D341Med (cell line): Measurements from ENCODE around the gene SPATA1.

ENCODE experiments used
- DNase-seq: peaks from one replicate; pipeline ENCODE4 v3.0.0; 2012; ENCODE audit warnings: low spot score

Gene SPATA1

GRCh38 chr1:84508510-84508909 is 2.3 kb downstream of the SPATA1 start:
- no peak for DNase-seq

GRCh38 chr1:84509029-84509428 is 2.8 kb downstream of the SPATA1 start:
- no peak for DNase-seq

- no peak for DNase-seq
Observed at GRCh38 chr1:84510165-84510564, 4.0 kb downstream of the SPATA1 start.

DNA sequence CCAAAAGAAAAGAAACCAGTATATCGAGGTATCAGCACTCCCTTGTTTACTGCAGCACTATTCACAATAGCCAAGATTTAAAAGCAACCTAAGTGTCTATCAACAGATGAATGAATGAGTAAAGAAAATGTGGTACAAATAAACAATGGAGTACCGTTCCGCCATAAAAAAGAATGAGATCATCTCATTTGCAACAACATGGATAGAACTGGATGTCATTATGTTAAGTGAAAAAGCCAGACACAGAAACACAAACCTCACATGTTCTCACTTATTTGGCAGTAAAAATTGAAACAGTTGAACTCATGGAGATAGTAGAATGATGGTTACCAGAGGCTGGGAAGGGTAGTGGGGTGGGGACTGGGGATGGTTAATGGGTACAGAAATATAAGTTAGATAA is 4.5 kb downstream of the SPATA1 start:
- no peak for DNase-seq

GRCh38 chr1:84524590-84524989 is 18.4 kb downstream of the SPATA1 start:
- DNase-seq: no peak

DNA sequence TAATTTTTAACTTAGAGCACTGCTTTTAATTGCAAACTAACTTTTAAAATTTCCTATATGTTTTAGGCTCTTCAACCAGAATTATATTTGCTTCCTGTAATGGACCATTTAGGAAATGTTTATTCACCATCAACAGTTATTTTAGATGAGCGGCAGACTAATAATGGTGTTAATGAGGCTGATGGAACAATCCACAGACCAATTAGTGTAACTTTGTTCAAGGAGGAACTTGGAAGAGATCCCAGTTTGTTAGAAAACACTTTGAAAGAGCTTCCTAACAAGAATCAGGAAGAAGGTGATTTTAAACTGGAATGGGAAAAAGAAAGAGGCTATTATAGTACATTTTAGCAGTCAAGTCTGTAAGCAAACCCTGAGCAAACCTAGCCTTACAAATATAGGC is 19.6 kb downstream of the SPATA1 start:
- no peak for DNase-seq

GRCh38 chr1:84538599-84538998 is 32.4 kb downstream of the SPATA1 start:
- no peak for DNase-seq

GRCh38 chr1:84539972-84540371 is 33.8 kb downstream of the SPATA1 start:
- no peak for DNase-seq

DNA sequence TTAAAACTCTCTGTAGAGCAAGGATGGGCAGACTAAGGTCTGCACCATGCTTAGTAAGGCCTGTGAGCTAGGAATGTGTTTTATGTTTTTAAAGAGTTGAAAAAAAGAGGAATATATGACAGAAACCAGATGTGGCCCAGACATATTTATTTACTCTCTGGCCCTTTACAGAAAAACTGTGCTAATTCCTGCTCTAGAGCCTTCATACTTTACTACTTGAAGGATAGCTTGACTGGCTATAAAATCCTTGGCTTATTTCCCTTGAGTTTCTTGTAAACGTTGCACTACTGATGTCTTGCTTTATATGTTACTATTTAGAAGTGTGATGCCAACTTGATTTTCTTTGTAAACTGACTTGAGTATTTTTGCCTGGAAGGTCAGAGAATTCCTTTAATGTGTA is 34.6 kb downstream of the SPATA1 start:
- no peak for DNase-seq

DNA sequence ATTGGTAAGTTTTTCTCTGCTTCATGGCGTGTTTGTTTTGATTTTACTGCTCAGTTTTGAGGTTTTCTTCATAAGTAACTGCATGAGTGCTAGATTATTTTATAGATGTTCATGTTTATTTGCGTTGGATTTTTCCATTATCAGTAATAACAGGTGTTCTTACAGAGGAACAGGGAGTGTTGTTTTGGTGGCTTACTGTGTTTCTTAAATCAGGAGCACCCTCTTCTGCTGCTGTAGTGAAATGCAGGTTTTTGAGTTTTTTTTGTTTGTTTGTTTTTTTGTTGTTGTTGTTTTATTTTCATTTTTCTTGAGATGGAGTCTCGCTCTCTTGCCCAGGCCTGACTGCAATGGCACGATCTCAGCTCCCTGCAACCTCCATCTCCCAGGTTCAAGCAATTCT is 35.5 kb downstream of the SPATA1 start:
- DNase-seq: peak; percentile 17

GRCh38 chr1:84550826-84551225 is 44.6 kb downstream of the SPATA1 start:
- no peak for DNase-seq

DNA sequence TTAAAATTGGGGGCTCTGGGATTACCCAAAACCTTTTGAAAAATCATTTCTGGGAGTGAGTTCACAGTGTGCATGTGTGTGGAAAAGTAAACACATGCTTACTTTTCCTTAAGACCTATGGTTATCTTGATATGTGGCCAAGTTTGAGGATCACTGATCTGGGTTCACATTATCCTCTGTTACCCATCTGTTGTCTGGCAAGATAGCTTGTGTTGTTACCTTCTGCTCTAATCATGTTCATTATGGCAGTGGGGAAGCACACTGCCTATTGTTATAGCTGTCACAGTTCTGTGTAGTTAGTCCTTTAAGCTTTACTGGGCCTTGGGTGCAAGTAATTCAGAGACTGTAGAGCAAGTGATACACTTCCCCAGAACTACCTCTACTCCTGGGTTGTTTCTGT is 63.0 kb downstream of the SPATA1 start:
- peak; percentile 65 for DNase-seq

GRCh38 chr1:84570436-84571149 is 64.4 kb downstream of the SPATA1 start:
- DNase-seq: no peak

DNA sequence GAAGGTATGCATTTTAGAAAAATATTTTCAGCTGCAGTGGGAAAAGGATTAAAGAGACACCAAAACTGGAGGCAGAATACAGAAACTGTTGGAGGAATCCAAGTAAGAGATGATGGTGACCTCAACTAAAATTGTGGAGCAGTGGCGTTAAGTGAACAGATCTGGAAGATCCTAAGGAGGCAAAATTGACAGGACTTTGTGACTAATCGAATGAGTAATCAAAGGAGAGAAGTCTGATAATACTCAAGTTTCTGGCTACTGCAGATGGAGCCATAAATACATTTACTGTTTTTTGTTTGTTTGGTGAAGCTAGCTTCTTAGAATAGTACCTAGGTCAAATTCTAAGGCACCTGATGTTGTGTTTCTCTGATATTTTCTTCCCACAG is 65.0 kb downstream of the SPATA1 start:
- no peak for DNase-seq

DNA sequence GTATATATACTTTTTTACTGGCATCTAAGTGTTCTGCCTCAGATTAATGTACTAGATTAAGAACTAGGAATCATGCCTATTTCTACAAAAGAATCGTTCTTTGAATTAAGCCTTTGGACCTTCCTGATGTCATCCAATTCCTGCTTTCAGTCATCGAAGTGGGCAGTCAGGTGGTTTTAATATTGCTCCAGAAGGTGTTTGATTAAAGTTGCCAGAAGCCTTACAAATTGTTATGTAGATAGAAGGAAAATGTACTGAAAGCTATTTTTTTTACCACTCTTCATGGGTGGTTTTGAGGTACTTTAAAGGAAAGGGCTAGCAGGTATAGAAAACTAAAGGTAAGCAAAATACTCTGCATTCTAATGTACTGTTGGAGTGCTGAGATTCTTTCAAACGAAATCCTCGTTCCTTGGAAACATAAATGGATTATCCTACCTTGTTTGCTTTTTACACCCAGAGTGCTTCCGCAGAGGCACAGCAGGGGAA is 67.3 kb downstream of the SPATA1 start:
- DNase-seq: no peak

GRCh38 chr1:84573967-84574842 is 68.0 kb downstream of the SPATA1 start, which contains the start of gene CTBS:
Gene CTBS (minus strand): TSS chr1:84574440. CDS start chr1:84574415, 25 bp downstream.
- peak; percentile 97 for DNase-seq

- no peak for DNase-seq
Observed at GRCh38 chr1:84574936-84575335, 68.8 kb downstream of the SPATA1 start.

DNA sequence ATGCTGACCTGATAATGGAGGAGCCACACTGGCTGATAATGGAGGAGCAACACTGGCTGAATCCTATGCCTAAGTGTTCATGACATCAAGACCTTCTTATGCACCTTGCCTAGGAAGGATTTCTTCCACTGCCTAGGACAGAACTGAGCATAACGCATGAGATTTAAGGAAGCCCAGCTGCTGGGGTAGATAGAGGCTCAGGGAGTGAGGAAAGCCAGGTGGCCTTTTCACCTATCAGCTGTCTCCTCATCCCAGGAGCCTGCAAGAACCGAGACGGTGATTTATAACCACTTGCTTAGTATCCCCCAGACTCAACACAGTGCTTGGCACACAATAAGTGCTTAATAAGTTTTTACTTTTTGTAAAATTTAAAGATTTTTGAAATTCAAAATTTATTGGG is 75.5 kb downstream of the SPATA1 start:
- DNase-seq: no peak

DNA sequence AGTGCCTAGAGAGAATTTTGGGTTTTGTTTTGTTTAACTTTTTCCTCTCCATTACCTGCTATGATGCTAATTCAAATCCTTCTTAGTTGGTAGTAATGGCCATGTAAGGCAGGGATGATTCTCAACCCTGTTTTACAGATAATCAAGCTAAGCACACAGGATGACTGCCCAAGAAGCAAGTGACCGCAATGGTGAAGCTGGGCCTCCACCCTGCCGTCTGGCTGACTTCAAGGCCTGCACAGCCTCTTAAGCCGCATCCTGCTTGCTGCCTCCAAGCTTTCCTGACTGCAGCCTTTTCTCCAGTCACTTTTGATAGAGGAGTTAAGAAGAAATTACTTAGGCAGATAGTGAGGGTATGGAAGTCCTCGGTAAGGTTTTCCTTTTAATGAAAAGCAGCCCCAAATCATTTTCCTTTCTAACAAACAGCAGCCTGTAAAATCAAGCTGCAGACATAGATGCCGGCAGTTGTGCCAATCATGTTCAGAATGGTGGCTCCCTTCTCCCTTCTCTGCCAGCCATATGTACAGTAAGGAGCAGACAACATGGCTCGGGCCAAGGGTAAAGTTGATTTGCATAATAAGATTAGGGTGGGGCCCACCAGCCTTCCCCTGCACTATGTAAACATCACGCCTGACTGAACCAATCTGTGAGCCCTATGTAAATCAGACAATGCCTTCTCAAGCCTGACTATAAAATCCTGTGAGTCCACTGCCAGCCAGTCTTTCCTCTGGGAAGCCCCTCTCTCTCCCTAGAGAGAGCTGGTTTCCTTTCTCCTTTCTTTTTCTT is 76.8 kb downstream of the SPATA1 start:
- peak; percentile 72 for DNase-seq

GRCh38 chr1:84583648-84584047 is 77.5 kb downstream of the SPATA1 start:
- DNase-seq: no peak

- DNase-seq: no peak
Observed at GRCh38 chr1:84584126-84584525, 77.9 kb downstream of the SPATA1 start.

GRCh38 chr1:84585803-84586202 is 79.6 kb downstream of the SPATA1 start:
- no peak for DNase-seq
